Cardiac septum (tissue), 1 donor: Measurements from ENCODE around the gene ST6GALNAC3. TPM values are rescaled to one million over a fixed set of nuclear protein-coding genes. Genes with fewer than 3 reads are reported as not detected.
"Not testable (repeated sequence)": the region's sequence is repeated elsewhere in the genome, so short reads cannot be mapped to it uniquely, and the experiment has no call there.

Source experiments
- DNase-seq: peaks from one replicate; pipeline ENCODE4 v3.0.0-alpha.2; 2020; ENCODE audit warnings: low spot score
- intact Hi-C: fragments of 100-400 bp; cut with DNase I; formaldehyde crosslinking; loops from one replicate; pipeline ENCODE4 v1.14.0; 2022
- total RNA-seq: library from RNA; stranded (reverse); fragmentation: NEBNext Ultra II Directional; extraction: Animal tissue kit (Norgen Biotek cat#: 25700); gene quantifications from one replicate; pipeline ENCODE4 v1.2.1, GENCODE V29; 2021
- donor health status: DM: no; HTN: no; CAD: no.

Gene ST6GALNAC3
- total RNA-seq, 1 donor from 2014 or later = 4.1 TPM

DNA sequence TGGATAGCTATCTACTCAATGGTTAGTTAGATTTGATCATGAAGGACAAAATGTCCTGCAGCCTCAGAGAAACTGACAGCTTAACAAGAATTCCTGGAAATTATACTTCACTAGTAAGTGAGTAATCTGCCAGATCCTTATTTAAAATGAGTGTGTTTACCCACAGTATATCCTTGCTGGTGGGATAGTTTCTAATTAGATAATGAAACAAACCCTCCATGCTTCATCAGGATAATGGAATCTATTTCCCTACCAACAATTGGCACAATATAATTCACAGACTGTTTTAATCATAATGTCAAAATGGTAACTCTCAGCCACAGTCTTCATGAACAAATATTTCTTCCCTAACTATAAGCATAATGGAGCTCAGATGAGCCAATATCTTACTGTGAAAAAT lies 553.4 kb downstream of the ST6GALNAC3 start:
- intact Hi-C loops = no loop called here
- DNase-seq = no peak

DNA sequence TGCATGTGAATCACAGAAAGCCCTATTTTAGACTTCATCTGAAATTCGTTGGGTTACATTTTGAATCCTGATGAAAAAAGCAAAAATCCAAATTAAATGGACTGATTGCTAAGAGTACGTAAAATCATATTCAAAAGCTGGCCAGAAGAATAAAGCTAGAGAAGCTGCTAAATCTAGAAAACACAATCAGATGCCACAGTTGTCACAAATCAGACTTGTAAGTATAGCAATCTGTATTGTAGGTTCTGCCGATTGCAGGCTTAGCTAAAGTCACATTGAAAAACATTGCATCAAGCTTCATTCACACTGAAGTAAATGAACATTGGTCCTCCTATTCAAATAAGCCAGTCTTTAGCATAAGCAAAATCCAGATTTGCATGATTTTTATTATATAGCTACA lies 557.6 kb downstream of the ST6GALNAC3 start:
- intact Hi-C loops = no loop called here

DNA sequence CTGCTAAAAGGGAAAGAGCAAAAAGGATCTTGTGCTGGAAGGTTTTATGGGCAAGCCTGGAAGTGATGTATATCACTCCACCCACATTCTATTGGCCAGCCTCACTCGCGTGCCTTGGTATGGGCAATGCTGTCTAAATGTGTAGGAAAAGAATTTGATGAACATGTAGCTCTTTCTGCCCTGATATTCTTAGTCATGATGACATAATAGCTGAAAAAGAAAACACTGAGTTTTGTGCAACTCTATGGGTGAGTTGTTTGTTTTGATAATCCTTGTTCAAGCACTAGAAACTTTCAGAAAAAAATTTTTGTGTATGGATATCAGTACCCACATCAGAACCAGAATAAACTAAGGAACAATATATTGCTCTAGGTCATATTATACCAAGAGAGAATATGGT lies 561.2 kb downstream of the ST6GALNAC3 start:
- DNase-seq = no peak

More for the DNA sequence above, 557.6 kb downstream of the ST6GALNAC3 start:
- no peak for DNase-seq

DNA sequence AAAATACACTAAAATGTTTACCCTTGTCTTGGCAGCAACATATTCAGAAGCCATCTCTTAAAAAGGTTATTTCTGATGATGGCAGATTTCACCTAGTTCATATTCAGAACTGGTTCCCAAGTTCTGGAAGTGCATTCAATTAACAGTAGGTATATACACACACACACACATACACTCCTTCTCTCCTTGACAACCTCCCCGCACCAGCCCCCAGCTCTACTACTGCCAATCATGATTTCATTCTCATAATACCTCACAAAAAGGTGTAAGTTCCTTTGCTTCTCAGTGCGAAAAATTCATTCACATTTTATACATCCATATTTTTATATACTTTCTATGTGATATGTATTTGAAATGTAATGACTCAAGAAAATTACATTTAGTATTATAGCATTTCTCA lies 564.6 kb downstream of the ST6GALNAC3 start:
- no peak for DNase-seq
- intact Hi-C loops = no loop called here

More for the DNA sequence above, 561.2 kb downstream of the ST6GALNAC3 start:
- intact Hi-C loops = no loop called here

DNA sequence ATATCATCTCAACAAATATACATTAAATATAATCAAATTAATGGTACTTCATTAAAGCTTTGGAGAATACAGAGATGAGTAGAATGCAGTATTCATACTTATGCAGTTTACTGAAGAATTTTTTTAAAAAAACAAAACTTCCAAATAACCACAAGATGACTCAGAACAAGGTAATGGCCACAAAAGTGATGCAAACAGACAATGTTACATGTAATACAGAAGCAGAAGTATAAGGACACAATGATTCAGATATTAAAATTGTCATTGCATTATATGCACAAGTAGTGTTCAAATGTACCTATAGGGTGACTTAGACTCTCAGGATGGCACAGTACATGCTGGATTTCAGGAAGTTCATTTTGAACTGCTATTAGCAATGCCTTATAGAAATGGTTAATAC lies 565.5 kb downstream of the ST6GALNAC3 start:
- intact Hi-C loops = no loop called here

DNA sequence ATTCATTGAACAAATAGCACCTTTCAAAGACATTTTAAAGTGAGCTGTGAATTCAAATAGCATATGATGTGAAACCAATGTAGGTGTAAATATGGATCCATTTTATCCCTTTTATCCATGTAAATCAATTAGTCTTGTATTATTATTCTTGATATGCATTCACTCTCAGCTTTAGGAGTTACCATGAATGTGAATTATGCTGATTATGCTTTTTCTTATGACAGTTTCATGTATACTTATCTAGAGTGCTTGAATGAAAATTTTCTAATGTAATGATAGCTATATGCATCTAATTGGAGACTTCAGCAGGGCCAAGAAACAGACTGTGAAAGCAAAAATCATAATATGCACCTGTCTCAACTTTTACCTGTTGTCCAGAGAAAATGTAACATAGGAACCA lies 566.2 kb downstream of the ST6GALNAC3 start:
- no peak for DNase-seq
- intact Hi-C loops = no loop called here

More for the DNA sequence above, 565.5 kb downstream of the ST6GALNAC3 start:
- DNase-seq = no peak

DNA sequence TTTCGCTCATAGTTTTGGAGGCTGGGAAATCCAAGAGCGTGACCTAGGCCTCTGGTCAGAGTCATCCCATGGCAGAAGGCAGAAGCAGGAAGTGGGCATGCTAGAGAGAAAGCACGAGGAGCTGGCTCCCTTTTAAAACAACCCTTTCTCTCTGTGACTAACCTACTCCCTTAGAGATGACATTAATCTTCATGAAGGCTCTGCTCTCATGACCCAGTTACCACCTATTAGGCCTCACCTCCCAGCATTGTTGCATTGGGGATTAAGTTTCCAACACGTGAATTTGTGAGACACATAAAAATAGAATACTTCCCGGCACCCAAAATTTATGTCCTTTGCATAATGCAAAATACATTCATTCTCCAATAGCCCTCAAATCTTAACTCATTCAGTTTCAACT lies 569.6 kb downstream of the ST6GALNAC3 start:
- intact Hi-C loops = no loop called here
- no peak for DNase-seq

DNA sequence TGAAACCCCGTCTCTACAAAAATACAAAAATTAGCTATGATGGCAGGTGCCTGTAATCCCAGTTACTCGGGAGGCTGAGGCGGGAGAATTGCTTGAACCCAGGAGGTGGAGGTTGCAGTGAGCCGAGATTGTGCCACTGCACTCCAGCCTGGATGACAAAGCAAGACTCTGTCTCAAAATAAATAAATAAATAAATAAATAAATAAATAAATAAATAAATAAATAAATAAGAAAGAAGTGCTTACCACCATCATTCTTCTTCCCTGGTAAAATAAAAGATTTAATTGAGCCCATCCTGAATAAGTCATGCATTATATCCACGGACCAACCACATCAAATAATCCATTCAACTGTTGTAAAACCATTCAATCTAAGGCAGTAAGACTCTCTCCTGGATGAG lies 578.3 kb downstream of the ST6GALNAC3 start:
- intact Hi-C loops = not testable (repeated sequence)

DNA sequence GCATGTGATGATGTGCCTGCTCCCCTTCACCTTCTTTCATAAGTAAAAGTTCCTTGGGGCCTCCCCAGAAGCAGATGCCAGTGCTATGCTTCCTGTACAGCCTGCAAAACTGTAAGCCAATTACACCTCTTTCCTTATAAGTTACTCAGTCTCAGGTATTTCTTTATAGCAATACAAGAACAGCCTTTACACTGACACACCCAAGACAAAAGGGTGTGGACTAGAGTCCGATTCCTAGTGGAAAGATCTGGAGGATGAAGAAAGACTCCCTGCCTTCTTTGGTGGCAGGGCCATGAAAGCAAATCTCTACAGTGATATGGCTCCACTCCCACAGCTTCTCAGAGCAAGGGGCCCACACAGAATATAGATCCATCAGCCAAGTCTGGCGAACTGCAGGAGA lies 583.1 kb downstream of the ST6GALNAC3 start:
- DNase-seq = no peak

More for the DNA sequence above, 578.3 kb downstream of the ST6GALNAC3 start:
- DNase-seq = not testable (repeated sequence)

DNA sequence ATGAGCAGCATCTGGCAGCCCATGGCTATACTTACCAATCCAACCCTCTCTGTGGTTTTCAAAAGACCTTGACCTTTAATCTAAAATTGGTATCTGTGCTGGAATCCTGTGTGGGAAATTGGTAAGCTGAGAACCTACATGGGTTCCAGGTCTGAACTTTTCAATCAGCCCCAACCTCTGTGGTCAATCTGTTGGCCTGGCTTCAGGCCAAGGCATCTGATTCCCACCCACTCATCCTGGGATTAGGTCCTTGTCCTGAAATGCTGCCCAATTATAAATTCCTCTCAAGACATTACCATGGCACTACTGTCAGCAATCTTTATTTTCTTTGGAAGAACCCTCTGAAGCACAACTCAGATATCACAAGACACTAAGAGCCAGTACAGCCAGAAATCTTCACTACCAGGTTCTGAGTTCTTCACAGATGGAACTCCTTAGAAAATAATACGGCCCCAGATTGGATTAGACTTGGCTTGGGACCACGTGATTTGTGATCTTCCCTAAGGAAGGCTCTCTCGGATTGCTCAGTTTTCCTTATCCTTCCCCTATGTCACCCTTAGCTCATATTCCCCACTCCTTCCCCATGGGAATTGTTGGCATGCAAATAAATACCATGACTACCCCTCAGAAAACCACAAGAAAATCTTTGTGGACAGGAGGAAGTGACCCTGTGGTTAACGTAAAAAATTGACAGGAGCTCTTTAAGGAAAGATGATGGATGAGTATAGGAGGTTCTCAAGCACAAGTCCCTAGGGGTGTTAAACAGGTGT lies 584.8 kb downstream of the ST6GALNAC3 start:
- no peak for DNase-seq
- intact Hi-C loops = no loop called here

More for the DNA sequence above, 583.1 kb downstream of the ST6GALNAC3 start:
- intact Hi-C loops = no loop called here

DNA sequence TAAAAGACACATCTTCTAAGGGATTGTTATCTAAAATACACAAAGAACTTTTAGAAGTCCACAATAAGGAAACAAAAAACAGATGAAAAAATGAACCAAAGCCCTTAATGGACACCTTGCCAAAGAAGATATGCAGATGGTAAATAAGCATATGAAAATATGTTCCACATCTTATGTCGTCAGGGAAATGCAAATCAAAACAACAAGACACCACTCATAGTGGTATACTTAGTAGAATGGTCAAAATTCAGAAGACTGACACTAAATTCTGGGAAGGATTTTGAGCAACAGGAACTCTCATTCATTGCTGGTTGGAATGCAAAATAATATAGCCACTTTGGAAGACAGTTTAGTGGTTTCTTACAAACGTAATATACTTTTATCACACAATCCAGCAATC lies 587.0 kb downstream of the ST6GALNAC3 start:
- intact Hi-C loops = no loop called here
- no peak for DNase-seq

DNA sequence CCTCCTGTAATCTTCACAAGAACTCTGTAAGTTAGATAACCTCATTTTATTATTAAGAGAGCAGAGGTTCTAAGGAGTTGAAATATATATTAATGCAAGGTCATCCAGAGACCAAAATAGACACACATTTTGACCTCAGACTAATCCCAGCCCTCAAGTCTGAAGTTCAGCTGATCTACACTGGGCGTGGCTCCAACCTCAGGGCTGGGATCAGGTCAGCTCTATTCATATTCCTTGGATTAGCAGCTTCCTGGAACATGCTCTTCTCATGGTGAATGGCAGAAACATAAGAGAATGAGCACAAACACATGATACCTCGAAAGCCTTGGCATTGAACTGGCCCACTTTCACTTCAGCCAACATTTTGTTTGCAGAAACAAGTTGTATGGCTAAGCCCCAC lies 592.0 kb downstream of the ST6GALNAC3 start:
- no peak for DNase-seq
- intact Hi-C loops = no loop called here

DNA sequence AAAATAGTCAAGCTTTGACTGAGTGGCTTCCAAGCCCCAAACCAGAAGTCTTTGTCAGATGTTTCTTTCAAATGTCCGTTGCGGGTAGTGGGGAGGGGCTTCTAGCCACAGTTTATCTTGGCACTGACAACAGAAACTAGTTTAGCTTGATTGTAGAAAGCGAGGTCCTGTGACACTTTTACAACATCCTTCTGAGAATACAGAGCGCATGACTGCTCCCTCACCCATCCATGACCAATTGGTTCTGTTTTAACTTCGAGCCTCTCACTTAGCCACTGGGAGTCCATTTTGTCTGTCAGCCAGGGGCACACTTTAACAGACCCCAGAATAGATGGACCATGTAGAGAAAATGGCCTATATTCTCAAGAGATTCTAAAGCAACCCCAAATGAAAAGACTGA lies 593.5 kb downstream of the ST6GALNAC3 start:
- no peak for DNase-seq
- intact Hi-C loops = no loop called here

DNA sequence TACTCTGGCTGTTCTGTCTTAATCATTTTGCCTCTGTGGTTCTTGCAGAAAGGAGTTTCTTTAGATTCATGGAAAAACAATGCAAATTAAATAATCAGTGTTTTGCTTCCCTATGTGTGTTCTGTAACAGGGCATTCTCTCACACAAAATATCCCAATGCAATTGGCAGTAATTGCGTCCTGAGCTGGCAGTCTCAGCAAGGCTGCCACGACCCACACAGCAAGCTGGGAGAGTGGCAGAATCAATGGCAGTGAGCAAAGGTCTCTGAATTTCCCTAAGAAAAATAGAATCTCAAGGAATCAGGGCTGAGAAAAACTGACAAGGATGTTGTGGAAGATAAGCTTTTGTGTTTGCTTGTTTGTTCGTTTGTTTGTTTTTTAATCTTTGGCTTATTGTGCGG lies 594.6 kb downstream of the ST6GALNAC3 start:
- intact Hi-C loops = no loop called here
- no peak for DNase-seq

DNA sequence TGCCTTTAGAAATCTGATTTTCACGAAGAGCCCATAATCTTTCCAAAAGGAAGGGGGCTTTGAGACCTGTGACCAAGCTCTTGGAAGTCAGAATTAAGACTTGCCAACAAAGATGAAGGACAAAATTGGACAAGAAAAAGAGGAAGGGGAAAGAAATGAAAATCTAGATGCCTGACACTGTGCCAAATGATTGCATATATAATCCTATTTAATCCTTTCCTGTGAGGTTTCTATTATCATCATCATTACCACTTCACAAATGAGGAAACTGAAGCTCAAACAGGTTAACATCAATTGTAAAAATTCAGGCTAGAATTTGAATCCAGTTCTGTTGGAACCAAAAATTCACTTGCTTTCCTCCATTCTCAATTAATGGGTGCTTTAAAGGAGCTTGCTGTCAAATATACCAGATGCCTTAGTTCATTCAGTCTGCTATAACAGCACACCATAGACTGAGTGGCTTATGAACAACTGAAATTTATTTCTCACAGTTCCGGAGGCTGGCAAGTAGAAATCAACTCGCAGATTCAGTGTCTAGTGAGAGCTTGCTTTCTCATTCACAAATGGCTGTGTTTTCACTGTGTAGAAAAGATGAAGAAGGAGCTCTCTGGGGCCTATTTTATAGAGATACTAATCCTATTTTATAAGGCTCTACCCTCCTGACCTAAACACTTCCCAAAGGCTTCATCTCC lies 595.2 kb downstream of the ST6GALNAC3 start:
- intact Hi-C loops = no loop called here

DNA sequence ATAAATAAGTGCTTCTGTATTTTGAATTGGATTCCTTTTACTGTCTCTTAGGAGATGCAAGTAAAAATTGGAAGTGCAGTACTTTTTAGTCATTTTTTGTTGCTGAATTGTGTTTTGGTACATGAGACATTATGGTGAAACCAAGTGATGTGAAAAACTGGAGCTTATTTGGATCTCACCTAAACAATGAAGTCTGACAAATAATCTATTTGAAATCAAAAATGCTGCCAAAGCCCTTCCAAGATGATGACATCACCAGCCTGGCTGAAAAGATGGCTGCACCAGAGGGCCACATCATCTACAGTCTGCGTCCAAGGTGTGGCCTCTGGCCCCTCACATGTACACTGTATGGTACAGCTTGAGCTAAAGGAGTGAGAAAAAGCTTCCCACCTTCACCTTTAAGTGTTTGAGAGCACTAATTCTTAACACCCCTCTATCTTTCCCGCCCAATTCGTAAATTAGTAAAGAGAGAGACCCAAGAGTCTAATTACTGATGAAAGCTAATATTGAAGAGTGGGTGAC lies 600.2 kb downstream of the ST6GALNAC3 start:
- intact Hi-C loops = no loop called here
- no peak for DNase-seq

More for the DNA sequence above, 595.2 kb downstream of the ST6GALNAC3 start:
- DNase-seq = no peak

DNA sequence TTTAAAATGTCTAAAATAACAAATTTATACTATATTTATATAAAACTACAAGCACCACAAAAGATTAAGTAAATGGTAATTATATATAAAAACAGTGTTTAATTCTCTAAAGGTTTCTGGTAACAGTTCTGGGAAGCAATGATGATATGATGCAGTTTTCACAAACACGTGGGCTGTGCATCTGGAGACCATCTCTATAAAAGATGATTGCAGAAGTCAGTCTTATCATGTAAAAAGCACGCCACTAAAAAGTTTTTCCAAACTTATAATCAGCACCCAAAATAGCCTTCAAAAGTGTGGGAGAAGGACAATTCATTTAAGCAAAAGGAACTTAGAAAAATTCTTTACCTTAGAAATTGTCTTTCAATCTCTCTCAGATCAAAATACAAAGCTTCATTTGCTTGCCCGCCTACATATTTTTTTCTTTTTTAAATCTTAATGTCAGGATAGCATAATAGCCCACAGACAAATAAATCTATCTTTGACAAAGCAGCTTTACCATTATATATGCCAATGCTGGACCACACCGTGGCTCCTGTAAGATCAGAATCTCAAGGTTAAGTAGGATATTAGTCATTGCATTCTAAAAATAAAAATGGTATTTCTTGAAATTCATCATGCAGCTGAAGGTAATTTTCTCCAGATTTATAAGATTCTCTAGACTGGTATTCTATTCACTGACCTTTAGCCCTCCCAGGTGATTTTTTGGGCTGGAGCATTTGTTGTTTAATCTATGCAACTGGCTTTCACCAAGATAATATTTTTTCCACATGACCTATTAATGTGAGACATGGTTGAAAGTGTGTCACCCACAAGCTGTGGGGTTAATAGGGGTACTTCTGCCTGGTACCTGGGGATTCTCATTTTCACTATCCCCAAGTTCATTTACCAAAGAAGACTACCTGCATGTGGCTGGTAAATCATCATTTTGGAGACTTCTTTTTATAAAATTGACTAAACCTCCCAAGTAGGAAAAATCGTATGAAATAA lies 603.2 kb downstream of the ST6GALNAC3 start:
- intact Hi-C loops = no loop called here
- no peak for DNase-seq

DNA sequence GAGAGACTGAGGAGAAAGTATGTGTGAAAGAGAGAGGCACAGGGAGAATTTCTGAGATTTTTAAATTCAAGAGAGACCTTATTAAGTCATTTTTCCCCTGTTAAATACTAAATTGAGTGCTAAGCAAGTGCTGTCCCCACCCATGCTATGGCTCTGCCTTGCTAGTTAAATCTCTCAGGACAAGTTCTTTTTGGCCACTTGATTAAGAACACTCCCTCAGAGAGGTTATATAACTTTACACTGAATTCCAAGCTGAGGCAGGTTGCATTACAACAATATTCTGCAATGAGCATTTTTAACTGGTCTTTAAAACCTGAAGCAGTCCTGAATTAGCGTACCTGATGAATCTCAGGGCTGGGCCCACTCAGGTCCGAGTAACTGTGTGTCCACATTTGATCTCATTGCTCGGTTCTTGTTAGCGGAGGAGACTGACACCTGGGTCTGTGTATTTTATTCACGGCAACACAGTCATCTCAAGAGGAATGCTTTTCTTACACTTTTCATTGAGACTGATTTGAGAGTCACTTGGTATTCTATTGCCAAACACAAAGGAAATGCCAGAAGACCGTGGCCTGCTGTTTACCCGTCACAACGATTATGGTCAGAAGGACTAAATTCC lies 605.1 kb downstream of the ST6GALNAC3 start:
- intact Hi-C loops = no loop called here
- DNase-seq = no peak

DNA sequence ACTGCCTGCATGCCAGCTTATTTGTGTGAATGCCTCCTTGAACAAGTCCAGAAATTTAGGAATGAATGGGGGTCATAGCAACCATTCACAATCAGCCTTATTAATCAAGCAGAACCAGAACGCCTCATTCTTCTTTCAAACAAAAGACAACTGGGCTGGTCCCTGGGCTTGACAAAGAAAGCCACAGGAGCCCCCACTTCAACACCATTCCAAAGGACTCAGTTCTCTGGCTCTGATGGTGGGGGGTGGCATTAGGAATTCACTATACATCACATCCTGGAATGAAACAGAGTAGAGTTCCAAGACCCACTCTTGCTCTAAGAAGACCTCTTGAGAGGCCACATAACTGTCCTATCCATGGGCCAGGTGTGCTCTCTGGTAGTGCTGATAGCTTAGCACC lies 606.1 kb downstream of the ST6GALNAC3 start:
- no peak for DNase-seq

More for the DNA sequence above, 606.1 kb downstream of the ST6GALNAC3 start:
- intact Hi-C loops = no loop called here
